A549 (cell line): ENCODE results near the gene PROSER1.

ENCODE experiments used
- EP300 ChIP-seq, 2 experiments: fragments of >200 bp; sonication (Bioruptor Twin); formaldehyde crosslinking; IDR thresholded peaks; 2 replicates in 1 of 2; 3 replicates in 1 of 2; pipeline ENCODE4 v1.6.1; 2016 to 2017
- KDM1A ChIP-seq: fragments of 200-600 bp; sonication (generic); IDR thresholded peaks from 2 replicates; pipeline ENCODE4 v1.6.1; 2016; ENCODE audit warnings: low read depth, mild to moderate bottlenecking
- TF ChIP-seq, protein P1 (sequence below): fragments of >200 bp; sonication (Bioruptor Twin); formaldehyde crosslinking; IDR thresholded peaks from 3 replicates; pipeline ENCODE4 v1.5.1; 2016

- TF ChIP-seq, protein P1, sequence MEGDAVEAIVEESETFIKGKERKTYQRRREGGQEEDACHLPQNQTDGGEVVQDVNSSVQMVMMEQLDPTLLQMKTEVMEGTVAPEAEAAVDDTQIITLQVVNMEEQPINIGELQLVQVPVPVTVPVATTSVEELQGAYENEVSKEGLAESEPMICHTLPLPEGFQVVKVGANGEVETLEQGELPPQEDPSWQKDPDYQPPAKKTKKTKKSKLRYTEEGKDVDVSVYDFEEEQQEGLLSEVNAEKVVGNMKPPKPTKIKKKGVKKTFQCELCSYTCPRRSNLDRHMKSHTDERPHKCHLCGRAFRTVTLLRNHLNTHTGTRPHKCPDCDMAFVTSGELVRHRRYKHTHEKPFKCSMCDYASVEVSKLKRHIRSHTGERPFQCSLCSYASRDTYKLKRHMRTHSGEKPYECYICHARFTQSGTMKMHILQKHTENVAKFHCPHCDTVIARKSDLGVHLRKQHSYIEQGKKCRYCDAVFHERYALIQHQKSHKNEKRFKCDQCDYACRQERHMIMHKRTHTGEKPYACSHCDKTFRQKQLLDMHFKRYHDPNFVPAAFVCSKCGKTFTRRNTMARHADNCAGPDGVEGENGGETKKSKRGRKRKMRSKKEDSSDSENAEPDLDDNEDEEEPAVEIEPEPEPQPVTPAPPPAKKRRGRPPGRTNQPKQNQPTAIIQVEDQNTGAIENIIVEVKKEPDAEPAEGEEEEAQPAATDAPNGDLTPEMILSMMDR: no peak
- TF ChIP-seq EP300 (IDR thresholded peaks at IDR 0.05): no peak
- no peak for TF ChIP-seq KDM1A
Observed at GRCh38 chr13:39034085-39034484, 3.8 kb downstream of the PROSER1 start.
